Putamen (tissue), 1 donor: ENCODE data around the gene LARGE1.

ENCODE experiments used
- DNase-seq: peaks from one replicate; pipeline ENCODE4 v3.0.0-alpha.2; 2016; ENCODE audit warnings: low spot score

LARGE1 gene

DNA sequence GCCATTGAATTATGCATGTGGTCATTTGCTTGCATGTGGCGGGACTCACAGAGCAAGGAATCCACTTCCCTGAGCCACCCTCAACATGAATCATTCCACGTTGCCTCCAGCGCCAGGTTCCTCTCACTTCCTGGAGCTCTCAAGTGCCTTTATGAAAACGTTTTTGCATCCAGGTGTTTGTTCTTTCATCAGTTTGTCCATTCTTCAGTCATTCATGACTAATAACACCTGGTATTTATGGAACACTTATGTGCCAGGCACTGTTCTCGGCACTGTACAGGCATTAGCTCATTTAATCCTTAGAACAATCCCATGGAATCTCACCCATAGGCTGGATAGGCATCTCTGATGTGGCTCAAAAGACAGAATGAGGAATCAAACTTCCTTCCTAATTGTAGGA is 606.0 kb downstream of the LARGE1 start:
- no peak for DNase-seq

DNA sequence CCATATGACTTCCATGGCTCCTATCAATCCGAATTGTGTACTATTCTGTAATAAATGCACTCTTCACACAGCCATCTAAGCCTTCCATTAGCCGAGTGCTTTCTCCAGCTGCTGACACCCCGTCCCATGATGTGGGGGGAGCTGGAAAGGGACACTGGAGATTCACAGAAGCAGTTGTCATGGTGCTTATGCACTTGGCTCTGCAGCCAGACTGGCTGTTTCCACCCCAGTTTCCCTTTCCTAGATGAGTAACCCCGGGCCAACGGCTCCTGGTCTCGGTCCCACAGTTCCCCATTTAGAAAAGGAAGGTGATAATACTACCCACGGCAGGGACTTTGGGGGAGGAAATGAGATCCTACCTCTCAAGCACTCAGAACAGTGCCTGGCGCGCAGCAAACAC is 617.2 kb downstream of the LARGE1 start:
- no peak for DNase-seq

DNA sequence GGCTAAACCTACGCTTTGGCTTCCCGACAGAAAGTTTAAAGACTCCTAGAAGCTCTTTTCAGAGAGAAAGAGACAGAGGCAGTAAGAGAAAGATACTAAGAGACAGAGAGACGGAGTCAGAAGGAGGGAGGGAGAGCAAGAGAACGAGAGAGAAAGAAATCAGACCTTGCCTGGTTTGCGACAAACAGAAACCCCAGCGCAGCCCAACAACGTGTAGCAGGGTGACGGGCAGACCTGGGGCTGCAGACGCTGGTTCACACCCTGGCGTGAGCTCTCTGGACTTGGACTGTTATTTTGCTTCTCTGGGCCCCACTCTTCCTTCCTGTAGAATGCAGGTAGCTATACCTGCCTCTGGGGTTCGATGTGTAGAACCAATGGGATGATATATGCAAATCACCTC is 617.7 kb downstream of the LARGE1 start:
- no peak for DNase-seq

DNA sequence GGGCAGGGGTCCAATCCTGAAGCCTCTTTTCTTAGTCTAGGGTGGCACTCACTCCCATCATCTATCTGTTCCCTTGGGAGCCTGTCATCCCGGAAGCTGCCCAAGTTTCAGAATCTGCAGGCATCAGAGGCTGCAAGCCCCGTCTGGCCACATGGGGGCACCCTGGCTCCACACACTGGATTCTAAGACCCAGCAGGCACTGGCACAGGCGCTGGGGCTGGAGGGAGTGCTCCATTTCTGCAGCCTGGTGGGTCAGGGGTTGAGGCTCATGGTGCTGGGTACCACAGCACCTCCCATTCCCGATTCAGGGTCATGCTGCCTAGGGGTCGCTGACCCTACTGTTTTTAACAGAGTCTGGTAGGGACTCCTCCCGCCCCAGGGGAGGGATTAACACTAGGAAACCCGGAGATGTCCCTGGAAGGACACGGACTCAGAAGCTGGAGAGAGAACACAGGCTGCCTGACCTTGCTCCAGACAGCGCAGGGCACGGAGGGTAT is 618.2 kb downstream of the LARGE1 start:
- DNase-seq, result peak; percentile 78

DNA sequence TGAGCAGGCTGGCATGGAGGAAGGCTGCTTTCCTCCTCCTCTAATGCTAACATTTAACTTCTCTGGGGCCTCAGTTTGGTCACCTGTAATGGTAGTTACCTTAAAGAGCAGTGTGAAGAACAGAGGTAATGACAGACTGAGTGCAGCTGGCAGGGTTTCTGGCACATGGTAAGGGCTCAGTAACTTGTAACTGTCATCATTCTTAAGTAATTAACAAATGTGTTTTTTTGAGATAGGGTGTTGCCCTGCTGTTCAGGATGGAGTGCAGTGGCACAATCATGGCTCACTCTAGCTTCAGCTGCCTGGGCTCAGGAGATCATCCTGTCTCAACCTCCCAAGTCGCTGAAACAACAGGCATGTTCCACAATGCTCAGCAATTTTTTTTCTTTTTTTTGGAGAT is 620.1 kb downstream of the LARGE1 start:
- DNase-seq, result no peak

DNA sequence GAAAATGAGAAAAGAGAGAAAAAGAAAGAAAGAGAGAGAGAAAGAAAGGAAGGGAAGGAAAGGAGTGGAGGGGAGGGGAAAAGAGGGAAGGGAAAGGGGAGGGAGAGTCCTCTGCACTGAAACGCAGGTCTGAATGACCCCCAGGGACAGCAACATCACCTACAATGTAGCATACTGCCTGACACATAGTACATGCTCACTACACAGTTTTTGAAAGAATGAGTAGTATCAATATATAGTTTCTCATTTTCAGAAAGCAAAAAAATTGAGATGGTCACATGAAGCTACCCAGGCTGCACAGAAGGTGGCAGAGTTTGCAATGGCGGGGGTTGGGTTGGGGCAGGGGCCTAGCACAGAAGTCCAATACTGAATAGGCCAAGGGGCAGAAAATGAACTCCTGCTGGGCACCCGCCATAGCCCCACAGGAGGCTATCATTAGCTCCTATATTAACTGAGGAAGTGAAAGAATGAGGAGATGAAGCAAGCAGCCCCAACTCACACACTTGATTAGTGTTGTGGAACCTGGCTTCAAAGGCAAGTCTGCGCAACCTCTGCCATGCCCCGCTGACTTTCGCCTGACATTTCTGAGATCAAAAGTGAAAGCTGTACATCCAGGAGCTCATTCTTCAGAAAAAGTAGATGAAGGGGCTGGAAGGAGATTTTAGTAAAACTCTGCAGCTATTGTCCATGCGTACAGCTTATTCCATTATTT is 620.9 kb downstream of the LARGE1 start:
- DNase-seq, result no peak

DNA sequence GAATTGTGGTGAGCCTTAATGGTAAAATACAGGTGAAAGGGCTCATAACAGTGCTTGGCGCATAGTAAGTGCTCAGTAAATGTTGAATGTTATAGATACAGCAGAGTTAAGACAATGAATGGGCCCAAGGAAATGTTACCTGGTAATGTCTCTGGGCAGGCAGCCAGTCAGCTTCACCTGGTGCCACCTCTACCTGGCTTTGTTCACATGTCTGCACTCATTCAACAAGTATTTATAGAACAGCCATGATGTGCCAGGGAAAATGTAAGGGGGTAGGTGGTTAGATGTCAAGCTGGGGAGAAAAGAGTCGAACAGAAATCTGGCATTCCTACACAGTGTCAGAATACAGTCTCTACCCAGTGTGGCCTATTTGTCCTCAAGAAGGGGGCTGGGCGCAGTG is 623.3 kb downstream of the LARGE1 start:
- peak; percentile 34 for DNase-seq

DNA sequence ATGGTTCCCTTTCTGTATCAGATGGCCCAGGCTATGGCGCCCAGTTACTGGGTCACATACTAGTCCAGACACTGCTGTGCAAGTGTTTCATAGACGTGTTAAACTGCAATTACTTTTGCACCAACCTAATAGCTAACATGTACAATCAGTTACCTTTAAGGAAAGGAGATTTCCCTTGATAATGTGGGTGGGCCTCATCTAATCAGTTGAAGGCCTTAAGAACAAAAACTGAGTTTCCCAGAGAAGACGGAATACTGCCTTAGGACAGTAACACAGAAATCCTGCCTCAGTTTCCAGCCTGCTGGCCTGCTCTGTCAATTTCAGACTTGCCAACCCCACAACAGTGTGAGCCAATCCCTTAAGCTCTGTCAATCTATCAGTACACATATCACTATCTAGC is 632.2 kb downstream of the LARGE1 start:
- no peak for DNase-seq

DNA sequence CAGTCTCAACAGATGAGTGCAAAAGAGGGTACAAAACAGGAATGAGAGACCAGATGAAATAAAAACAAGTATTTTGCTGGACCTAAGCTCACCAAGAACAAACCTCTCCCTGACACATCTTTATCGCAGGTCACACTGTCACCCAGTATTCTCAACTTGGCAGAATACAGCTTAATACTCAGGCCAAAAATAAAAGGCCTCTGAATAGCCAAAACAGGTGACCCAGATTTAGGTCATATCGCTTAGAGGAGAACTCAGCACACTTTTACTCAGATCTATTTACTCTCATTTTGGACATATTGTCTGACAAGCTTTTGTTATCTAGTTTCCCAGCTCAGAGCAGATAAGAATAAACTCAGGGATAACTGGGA is 645.2 kb downstream of the LARGE1 start:
- no peak for DNase-seq

DNA sequence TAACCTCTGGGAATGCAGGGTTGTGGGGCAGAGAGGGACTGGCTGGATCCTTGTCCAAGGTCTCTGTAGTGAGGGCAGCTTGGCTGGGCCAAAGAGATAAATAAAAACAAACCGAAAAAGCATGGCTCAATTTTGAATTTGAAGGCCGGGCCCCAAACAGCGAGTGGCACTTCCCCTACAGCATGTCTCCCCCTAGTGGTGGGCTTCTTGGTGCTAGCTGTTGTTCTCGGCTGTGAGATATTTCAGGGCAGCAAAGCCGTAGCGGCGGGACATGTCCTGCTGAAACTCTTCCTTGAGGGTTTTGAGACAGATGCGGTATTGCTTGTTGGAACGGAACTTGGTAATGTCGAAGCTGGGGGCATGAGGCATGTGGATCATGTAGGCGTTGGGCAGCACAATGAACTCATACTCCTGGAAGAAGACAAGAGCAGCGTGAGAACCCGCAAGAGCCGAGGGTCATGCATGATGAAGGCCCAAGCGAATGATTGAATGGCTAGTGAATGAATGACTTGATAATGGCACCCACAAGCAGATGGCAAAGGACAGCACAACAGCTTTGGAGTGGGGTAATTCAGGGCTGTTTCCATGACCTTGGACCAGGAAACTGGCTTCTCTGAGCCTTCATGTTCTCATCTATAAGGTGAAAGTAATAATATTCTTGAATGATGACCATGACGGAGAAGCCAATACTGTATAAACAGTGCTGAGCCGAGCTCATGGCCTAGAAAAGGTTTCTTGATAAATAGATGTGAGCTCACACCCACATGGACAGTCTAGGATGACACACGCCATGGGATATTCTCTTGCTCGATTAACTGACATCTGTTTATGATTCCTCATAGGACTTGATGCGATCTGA is 645.8 kb downstream of the LARGE1 start:
- DNase-seq, result no peak

DNA sequence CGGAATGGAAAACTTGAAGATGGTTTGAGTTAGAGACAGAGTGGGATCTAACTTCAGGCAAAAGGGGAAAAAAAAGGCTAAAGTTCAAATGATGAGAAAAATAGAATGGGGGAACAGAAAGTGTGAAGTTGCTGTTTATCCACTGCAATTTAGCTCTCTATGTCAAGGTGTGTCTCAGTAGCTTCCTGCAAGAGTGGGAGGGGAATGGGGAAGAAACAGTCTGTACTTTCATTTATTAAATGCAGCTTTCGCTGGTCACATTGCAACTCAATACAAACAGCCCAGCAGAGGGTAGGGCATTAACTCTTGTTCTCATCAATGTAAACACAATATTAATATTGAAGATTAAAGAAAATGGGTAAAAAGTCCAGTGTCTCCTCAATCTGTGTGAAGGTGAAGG is 647.4 kb downstream of the LARGE1 start:
- DNase-seq, result no peak

DNA sequence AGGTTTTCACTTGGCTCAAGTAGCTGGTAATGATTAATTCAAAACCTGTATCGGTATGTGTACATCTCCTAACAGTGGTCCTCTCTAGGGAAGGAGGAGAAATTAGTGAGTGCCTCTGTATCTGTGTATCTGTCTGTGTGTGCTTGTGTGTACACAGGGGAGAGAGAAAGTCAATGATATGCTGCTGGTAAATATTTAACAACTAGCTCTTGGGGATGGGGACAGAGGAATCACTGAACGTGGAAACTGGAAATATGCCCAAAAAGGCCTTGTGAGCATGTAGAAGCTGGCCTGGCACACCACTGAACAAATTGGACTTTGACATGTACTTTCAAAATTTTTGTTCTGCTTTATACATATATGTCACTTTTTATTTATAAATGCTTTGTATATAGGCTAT is 648.1 kb downstream of the LARGE1 start:
- no peak for DNase-seq

DNA sequence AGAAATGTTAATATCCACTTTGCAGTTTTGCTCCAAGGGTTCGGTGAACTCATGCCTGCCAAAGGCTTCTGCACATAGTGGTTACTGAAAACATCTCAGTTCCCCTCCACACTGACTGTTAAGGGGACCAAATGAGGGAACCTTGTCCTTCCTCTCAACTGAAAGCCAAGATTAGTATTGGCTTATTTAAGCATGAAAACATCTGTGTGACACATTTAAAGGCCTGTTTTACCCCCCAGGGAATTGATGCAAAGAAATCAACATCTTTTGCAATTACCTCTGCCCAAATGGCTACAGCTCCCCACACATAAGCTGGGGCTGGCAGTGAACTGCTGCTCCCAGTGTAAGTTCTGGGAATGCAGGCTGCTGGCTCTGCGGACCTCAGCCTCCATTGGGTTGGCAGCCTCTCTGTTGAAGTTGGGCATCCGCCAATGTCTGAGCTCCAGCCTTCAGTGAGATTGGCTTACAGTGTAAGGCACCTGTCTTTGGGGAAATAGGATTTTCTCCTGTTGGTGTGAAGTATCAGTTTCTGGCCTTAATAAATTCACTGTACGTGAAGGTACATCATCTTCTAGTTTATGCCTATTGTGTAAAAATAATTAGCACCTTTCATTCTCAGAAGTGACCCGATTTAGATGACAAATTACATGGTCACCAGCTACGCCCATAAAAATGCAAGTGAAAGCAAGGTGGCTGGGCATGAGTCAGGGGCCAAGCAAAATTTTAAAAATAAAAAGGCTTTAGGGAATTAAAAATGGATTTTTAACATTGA is 648.7 kb downstream of the LARGE1 start:
- peak; percentile 25 for DNase-seq

DNA sequence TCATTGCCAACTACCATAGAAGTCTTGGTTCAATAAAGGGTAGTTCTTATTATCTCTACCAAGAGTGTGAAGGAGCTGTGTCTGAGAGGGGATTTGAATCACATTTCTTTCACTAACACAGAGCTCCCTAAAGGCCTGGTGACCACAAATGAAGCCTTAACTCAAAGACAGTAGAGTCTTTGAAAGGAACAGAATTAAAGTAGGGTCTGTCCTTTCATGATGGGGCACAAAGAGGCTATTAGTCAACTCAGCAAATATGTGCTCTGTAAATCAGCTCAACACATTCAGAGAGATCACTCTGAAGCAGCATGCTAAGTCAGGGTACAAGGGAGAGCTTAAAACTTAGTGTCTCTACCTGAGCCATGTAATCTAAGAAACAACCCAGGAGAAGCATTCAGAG is 649.7 kb downstream of the LARGE1 start:
- DNase-seq, result no peak

DNA sequence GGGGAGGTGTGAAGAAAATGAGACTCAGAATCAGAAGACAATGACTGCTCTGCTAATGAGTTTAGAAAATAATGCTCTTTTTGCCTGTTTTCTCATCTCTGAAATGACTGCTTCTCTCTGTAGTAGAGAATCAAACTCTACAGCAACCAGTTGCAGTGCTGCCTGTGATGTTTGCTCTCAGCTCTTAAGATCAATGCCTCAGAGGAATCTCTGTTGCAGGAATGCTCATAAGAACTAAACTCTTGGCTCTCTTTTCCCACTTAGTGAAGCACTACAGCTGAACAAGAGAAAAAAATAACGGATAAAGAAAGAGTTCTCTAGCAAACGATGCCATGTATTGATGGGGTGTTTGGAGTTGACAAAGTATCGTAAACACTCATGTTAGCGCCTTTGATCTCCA is 658.6 kb downstream of the LARGE1 start:
- DNase-seq, result no peak

DNA sequence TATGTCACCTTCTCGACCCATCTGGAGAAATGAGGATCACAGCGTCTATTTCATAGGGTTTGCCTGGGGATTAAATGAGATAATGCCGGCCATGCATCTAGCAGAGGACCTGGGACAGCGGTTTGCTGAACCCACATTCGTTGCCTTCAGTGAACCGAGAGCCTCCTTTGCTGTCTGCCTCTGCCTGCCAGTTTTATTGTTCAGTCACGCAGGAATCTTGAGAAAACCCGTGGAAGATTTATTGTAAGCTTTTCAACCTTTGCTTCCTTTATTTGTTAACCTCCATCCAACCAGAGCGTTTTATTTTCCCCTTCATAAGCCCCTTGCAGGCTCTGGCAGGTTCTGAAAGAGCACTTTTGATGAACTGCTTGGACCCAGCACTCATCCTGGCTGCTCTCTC is 659.8 kb downstream of the LARGE1 start:
- no peak for DNase-seq

DNA sequence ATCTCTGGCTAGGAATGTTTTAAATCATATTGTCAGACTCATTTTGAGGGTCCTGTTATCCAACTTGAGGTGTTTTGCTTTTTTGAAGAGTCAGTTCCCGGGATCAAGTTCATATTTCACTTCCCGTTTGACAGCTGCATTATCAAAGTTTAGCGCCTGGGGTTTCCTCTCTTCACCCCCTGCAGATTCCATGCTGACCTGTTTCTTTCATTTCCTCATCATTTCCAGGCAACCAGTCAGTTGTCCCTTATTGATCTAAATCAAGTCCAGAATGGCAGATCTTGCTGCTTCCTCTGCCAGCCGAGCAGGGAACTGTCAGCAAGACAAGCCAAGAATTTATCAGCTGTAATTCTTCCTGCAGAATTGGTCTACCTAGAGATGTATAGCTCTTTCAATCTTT is 664.5 kb downstream of the LARGE1 start:
- DNase-seq, result no peak

DNA sequence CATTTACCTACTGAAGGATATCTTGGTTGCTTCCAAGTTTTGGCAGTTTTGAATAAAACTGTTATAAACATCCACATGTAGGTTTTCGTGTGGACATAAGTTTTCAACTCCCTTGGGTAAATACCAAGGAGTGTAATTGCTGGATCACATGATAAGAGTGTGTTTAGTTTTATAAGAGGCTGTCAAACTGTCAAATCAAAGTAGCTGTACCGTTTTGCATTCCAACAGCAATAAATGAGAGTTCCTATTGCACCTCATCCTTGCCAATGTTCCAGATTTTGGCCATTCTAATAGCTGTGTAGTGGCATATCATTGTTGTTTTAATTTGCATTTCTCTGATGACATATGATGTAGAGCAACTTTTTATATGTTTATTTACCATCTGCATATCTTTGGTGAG is 671.3 kb downstream of the LARGE1 start:
- DNase-seq, result no peak

DNA sequence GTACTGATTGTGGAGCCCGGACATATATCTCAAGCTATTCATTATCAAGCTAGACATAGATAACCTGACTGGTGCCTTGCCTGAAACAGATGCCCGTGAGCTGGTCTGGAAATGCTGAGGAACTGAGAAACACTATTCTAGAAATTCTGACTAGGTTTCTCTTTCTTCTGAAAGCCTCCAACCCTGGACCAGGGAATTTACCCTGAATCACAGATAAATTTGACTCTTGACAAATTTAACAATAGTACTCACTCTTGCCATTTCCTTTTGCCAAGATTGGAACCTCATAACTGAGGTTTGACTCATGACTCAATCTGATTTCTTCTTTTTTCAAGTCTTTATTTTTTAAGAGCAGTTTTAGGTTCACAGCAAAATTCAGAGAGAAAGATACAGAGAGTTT is 672.5 kb downstream of the LARGE1 start:
- no peak for DNase-seq

DNA sequence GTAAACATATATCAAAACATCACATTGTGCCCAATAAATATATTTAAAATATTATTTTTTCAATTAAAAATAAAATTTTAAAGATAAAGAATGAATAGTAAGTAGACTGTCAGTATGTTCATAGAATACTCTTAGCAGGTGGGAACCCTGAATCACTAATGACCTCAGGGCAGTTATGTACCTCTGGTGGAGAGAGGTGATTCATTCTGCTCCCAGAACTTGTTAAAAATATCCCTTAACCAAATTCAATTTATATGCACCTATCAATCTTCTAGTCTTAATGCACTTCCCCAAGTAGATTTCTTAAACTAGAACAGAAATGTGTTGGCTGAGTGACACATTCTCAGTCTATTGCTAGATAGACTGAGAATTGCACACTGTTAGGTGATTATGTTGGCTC is 678.2 kb downstream of the LARGE1 start:
- peak; percentile 13 for DNase-seq

DNA sequence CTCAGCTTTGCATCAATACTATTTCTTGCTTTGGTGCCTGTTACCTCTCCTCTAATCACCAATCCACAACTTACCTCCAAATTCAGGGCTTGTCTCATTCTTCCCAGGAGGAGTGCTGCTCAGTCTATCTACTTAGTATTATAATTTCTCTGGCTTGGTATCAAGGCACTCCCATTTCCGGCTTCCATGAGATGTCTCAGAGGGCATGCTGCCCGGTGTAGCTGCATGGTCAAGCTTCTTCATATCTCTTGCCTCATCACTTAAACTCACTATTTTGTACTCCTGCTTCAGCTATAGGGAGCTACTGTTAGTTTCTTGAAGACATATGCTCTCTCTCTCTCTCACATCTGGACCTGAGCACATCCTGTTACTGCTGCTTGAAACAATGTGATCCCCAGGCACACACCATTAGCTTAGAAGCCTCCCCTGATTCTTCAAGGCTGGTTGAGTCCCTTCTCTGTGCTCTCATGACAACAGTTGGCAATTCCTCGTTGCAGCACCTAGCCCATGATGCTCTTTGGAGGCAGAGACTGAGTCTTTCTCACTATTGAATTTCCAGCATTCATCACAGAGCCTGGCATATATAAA is 679.3 kb downstream of the LARGE1 start:
- DNase-seq, result no peak

DNA sequence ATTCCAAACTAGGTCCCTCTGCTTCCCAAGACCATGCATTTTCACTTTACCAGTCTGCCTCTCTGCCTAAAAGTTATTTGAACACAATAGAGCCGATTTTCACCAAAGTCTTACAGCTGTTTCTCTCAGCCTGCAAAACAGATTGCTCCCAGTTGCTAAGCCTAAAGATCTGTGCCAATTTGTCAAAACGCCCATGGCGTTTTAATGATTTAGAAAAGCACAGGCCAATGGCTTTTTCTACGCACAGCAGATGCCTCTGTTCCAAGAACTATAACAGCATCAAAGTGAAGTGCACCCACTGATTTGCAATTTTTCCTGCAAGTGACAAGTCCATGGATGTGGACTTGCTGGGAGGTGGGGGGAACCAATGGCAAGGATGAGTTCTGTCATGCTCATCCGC is 688.2 kb downstream of the LARGE1 start:
- DNase-seq, result no peak
